ELF-1 (cell line): ENCODE data around the gene SETD1A.

ENCODE experiments used
- DNase-seq: peaks from one replicate; pipeline ENCODE4 v3.0.0-alpha.2; 2016; ENCODE audit warnings: low read depth, low spot score

The SETD1A gene

DNA sequence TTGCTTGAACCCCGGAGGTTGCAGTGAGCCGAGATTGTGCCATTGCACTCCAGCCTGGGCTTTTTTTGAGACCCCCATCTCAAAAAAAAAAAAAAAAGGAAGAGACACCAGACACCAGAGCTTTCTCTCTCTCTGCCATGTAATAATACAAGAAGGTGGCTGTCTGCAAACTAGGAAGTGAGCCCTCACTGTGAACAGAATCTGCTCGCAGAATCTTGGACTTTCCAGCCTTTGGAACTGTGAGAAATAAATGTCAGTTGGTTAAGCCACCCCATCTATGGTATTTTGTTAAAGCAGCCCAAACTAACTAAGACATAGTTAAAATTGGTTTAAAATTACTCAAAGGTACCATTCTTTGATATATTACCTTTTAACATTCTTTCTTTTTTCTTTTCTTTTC is 63.0 kb downstream of the SETD1A start:
- no peak for DNase-seq

DNA sequence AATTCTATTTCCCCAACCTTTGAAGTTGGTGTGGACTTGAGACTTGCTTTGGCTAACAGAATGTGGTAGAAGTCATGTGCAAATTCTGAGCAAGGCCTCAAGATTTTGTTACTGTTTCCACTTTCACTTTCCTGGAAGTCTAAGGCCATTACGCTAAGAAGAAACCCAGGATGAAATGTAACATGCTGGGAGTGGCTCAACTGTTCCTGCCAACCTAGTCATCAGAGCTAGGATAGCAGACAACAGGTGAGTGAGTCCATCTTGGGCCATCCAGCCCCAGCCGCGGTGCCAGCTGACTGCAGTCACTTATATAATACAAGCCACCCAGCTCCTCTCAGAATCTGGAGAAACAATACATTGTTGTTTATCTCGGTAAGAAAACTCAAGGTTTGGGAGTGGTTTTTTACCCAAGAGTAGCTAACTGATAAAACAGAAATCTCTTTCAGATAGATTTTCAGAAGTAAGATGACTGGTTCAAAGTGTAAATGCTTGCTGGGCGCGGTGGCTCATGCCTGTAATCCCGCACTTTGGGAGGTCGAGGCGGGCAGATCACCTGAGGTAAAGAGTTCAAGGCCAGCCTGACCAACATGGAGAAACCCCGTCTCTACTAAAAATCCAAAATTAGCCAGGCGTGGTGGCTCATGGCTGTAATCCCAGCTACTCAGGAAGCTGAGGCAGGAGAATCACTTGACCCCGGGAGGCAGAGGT is 65.1 kb downstream of the SETD1A start:
- no peak for DNase-seq

DNA sequence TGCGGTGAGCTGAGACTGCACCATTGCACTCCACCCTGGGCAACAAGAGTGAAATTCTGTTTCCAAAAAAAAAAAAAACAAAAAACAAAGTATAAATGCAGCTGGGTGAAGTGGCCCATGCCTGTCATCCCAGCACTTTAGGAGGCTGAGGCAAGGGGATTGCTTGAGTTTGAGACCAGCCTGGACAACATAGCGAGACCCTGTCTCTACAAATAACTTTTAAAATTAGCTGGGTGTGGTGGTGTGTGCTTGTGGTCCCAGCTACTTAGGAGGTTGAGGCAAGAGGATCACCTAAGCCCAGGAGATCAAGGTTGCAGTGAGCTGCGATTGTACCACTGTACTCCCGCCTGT is 65.7 kb downstream of the SETD1A start:
- DNase-seq, result no peak

DNA sequence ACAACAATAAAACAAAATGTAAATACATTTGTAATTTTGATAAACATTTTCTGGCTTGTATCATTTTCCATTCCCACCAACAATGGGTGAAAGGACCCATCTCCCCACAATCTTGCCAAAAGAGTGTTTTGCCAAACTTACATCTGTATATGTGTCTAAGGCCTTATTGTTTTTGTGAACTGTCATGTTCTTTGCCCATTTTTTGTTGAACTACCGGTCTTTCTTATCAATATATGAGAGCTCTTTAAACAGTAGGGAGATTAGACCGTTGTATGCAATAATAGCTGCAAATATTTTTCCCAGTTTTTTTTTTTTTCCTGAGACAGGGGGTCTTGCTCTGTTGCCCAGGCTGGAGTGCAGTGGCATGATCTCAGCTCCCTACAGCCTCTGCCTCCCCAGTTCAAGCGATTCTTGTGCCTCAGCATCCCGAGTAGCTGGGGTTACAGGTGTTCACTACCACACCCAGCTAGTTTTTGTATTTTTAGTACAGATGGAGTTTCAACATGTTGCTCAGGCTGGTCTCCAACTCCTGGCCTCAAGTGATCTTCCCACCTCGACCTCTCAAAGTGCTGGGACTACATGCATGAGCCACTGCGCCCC is 66.2 kb downstream of the SETD1A start:
- no peak for DNase-seq

DNA sequence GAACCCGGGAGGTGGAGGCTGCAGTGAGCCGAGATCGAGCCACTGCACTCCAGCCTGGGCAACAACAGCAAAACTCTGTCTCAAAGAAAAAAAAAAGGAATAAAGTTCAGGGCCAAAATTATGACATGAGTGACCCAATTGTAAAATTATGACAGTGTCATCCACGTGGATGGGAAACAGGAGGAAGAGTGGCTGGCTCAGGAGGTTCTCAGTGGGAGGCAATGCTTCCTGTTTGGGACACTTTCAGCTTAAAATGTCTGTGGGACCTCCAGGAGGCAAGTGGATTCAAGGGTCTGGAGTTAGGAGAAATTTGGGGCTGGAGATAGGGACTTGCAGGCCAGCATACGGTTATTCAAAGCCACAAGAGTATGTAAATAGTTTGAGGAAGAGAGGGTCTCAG is 67.8 kb downstream of the SETD1A start:
- no peak for DNase-seq

DNA sequence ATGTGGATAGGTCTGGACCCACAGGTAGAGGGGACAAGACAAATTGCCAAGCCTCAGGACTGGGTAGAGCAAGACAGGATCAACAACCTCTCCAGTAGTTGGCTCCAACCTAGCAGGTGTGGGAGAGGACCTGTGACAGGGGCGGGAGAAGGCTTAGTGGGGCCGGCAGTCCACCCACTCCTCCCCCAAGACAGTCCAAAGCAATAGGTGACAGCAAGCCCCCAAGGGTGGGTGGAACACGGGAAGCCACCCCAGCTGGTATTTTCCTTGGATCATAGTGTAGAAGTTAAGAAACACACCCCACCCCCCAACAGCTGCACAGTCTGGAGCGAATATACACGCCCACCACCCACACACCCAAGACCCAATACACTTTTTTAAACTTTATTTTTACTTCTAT is 71.7 kb downstream of the SETD1A start:
- DNase-seq, result no peak

DNA sequence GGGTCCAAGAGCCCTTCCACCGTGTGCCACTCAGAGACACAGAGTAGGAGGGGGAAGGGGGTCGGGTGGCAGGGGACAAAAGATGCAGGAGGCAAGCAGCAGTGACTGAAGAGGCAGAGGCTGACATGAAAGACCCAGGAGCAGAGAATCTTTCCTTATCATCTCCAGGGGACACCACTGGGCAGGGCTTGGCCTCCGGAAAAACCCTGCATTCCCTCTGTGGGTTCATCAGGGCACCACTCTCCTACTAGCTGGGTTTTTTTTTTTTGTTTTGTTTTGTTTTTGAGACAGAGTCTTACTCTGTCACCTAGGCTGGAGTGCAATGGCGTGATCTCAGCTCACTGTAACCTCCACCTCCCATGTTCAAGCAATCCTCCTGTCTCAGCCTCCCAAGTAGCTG is 73.7 kb downstream of the SETD1A start:
- DNase-seq, result no peak

DNA sequence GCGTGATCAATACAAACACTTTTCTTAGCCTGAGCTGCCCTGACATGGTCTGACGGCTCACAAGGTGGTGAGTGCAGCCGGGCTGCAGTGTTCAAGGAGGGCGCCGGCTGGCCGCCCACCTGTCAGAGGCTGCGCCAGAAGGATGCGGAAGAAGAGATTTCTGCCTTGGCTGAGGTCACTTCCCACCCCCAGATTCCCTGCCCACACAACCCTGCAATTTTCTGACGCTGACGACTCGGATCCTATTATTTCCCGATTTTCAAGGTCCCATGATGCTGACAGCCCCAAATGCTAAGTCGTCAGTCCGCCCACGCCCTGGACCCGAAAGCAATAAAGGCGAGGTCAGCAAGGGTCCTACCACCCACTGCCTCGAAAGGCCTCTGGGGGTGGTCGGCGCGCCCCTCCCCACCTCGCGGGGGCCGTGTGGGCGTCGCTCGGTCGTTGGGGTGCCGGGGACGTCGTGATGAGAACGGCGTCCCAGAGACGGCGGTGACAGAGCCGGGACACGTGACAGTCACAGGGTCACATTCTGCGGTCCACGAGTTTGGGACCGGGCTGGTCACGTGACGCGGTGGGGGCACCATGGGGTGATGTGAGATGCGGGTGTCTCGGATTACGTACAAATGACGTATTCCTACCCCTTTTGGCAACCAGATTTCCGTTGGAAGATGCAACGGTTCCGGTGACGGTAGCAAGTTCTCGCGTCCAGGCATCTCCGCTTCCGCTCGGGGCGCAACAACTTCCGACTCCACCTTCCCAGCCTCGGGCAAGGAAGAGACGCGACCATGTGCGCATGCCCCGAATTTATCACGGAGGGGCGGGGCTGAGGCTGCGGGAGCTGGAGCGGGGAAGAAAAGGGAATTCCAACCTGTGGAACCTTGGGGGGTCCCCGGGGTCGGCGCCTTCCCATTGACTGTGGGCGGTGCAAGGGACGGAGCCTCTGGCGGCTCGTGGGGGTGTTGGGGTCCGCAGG is 75.5 kb downstream of the SETD1A start, which contains the start of gene STX4:
TSS of gene STX4 (plus strand) at position 823 of the 973 bp plus-strand sequence. CDS start 248 bp downstream, outside the sequence.
- DNase-seq, result peak; percentile 94

DNA sequence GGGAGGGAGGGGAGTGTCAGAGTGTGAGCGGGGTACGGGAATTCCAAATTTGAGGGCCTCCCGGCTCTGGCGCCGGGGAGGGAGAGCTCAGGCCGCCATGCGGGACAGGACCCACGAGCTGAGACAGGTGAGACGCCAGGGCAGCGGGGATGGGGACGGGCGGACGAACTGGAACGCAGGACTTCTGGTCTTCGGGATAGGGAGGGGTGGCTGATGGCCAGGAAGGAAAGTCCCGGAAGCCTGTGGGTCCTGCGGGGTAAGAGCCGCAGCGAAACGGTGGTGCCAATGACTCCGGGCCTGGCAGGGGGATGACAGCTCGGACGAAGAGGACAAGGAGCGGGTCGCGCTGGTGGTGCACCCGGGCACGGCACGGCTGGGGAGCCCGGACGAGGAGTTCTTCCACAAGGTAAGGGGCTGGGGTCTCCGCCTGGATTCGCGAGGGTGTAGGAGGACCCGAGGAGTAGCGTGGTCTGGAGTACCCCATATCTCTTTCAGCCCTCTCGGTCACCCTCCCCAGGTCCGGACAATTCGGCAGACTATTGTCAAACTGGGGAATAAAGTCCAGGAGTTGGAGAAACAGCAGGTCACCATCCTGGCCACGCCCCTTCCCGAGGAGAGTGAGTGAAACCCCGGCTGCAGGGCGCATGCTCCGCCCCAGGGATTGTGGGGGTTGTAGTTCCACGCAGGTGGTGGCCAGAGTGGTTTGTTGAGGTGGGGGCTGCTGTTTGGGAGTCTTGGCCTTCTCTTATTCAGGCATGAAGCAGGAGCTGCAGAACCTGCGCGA is 76.3 kb downstream of the SETD1A start:
- peak; percentile 84 for DNase-seq
